Bladder microvascular endothelial cell (primary cell): ENCODE results near the gene ZMYND19. TPM values are rescaled to one million over a fixed set of nuclear protein-coding genes. Genes with fewer than 3 reads are reported as not detected.

Experiments
- total RNA-seq: library from RNA; depleted of rRNA; stranded (reverse); fragments of >200 nt; gene quantifications from 2 replicates; pipeline ENCODE4 v1.2.3, GENCODE V29; 2014

Gene ZMYND19
- total RNA-seq: 14.7 and 15.0 TPM in 2 replicates

GRCh38 chr9:137590469-137591383, at the start of gene ZMYND19:
TSS of gene ZMYND19 (minus strand) at chr9:137590512. CDS start at chr9:137590263, 249 bp downstream.

GRCh38 chr9:137618105-137619067, 28.1 kb upstream of the ZMYND19 start, which contains the start of gene EHMT1:
TSS of gene EHMT1 (plus strand) at chr9:137619005. CDS start at chr9:137619029, 24 bp downstream.

GRCh38 chr9:137605121-137606004, 15.1 kb upstream of the ZMYND19 start, which contains the start of gene ARRDC1:
TSS of gene ARRDC1 (plus strand) at chr9:137605686. CDS start at chr9:137605718, 32 bp downstream.

GRCh38 chr9:137578518-137579258, 11.6 kb downstream of the ZMYND19 start, which contains the start of gene DPH7:
TSS of gene DPH7 (minus strand) at chr9:137578925. CDS start at chr9:137578777, 148 bp downstream.

GRCh38 chr9:137551264-137552021, 38.9 kb downstream of the ZMYND19 start, which contains the start of gene MRPL41:
TSS of gene MRPL41 (plus strand) at chr9:137551879. CDS start at chr9:137552082, 203 bp downstream.

GRCh38 chr9:137550231-137550621, 40.1 kb downstream of the ZMYND19 start, which contains the start of gene PNPLA7:
TSS of gene PNPLA7 (minus strand) at chr9:137550402. CDS start at chr9:137550197, 205 bp downstream.

Other genes with a start within 250 kb of the ZMYND19 start
- 18.0 and 25.7 TPM in 2 replicates for gene EXD3, start 167.3 kb downstream of the ZMYND19 start, total RNA-seq
- 0.97 and 2.1 TPM in 2 replicates for gene NOXA1, start 167.1 kb downstream of the ZMYND19 start, total RNA-seq
- 0.06 and 0.16 TPM in 2 replicates for gene ENTPD8, start 149.2 kb downstream of the ZMYND19 start, total RNA-seq
- 11.0 and 20.5 TPM in 2 replicates for gene NSMF, start 131.2 kb downstream of the ZMYND19 start, total RNA-seq
- 0.49 and 1.3 TPM in 2 replicates for gene PNPLA7, start 40.1 kb downstream of the ZMYND19 start, total RNA-seq
- gene MRPL41, start 38.6 kb downstream of the ZMYND19 start, total RNA-seq: 48.6 and 66.5 TPM in 2 replicates
- 17.2 and 28.9 TPM in 2 replicates for gene DPH7, start 11.6 kb downstream of the ZMYND19 start, total RNA-seq
- 25.7 and 32.6 TPM in 2 replicates for gene ARRDC1, start 15.2 kb upstream of the ZMYND19 start, total RNA-seq
- gene EHMT1, start 28.5 kb upstream of the ZMYND19 start, total RNA-seq: 41.9 and 85.3 TPM in 2 replicates